ENCODE results near the gene HPD. TPM values are rescaled to one million over a fixed set of nuclear protein-coding genes. Genes with fewer than 3 reads are reported as not detected.
"Not testable (repeated sequence)": the region's sequence is repeated elsewhere in the genome, so short reads cannot be mapped to it uniquely, and the experiment has no call there.

HPD gene
- total RNA-seq, 1 donor from 2014 or later: not detected

DNA sequence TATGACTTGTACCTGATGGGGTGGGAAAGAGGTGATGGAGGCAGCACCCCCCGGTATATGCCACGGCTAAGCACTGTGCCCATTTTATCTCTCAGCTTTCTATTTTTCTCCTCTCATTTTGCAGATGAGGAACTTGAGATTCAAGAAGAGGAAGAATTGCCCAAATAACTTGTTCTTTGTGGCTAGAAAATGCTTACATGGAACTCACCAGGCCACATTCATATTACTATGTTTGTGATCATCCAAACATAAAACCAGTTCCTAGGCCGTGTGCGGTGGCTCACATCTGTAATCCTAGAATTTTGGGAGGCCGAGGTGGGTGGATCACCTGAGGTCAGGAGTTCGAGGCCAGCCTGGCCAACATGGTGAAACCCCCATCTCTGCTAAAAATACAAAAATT lies 15.4 kb upstream of the HPD start:
- no peak for DNase-seq
- Mint-ChIP-seq H3K27me3 (no peaks in the 10 kb centered on the region), H3K36me3 (ENCODE audit: low read depth) (no peaks in the 10 kb centered on the region), H3K27ac (no peak overlapping the region), H3K9me3 (no peaks in the 10 kb centered on the region), H3K4me3 (no peak overlapping the region), H3K4me1 (peaks cover 2% of the 10 kb centered on the region)
- TF ChIP-seq, protein P1, sequence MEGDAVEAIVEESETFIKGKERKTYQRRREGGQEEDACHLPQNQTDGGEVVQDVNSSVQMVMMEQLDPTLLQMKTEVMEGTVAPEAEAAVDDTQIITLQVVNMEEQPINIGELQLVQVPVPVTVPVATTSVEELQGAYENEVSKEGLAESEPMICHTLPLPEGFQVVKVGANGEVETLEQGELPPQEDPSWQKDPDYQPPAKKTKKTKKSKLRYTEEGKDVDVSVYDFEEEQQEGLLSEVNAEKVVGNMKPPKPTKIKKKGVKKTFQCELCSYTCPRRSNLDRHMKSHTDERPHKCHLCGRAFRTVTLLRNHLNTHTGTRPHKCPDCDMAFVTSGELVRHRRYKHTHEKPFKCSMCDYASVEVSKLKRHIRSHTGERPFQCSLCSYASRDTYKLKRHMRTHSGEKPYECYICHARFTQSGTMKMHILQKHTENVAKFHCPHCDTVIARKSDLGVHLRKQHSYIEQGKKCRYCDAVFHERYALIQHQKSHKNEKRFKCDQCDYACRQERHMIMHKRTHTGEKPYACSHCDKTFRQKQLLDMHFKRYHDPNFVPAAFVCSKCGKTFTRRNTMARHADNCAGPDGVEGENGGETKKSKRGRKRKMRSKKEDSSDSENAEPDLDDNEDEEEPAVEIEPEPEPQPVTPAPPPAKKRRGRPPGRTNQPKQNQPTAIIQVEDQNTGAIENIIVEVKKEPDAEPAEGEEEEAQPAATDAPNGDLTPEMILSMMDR (IDR thresholded peaks at IDR 0.05): no peak
- POLR2A ChIA-PET: no interaction called here
- intact Hi-C loops (cut with micrococcal nuclease): no loop called here
- no peak for ATAC-seq (ENCODE audit: low read depth)
- CTCF ChIA-PET: no interaction called here

DNA sequence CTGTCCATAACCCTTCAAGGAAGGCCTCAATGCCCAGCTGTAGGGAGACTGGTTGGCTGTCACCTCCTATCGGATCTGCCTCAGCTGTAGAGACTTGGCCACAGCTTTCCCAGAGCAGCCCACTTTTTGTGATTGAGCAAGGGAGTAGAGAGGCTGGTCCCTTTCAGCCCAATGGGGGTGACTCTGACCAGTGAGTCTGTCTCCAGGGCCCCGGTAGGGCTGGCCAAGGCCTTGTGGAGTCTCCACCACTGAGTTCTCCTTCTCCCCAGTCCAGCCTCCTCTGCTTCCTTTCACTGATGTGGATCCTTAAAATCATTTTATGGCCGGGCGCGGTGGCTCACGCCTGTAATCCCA lies 14.5 kb upstream of the HPD start:
- ChIA-PET POLR2A (no interaction called here), CTCF (no interaction called here)
- Mint-ChIP-seq H3K27me3 (no peaks in the 10 kb centered on the region), H3K36me3 (ENCODE audit: low read depth) (no peaks in the 10 kb centered on the region), H3K27ac (no peak overlapping the region), H3K4me3 (no peak overlapping the region), H3K9me3 (no peaks in the 10 kb centered on the region), H3K4me1 (peaks cover 2% of the 10 kb centered on the region)
- ATAC-seq (ENCODE audit: low read depth) (no peak), DNase-seq (no peak)
- TF ChIP-seq, protein P1 (IDR thresholded peaks at IDR 0.05): no peak
- intact Hi-C loops (cut with micrococcal nuclease): no loop called here

DNA sequence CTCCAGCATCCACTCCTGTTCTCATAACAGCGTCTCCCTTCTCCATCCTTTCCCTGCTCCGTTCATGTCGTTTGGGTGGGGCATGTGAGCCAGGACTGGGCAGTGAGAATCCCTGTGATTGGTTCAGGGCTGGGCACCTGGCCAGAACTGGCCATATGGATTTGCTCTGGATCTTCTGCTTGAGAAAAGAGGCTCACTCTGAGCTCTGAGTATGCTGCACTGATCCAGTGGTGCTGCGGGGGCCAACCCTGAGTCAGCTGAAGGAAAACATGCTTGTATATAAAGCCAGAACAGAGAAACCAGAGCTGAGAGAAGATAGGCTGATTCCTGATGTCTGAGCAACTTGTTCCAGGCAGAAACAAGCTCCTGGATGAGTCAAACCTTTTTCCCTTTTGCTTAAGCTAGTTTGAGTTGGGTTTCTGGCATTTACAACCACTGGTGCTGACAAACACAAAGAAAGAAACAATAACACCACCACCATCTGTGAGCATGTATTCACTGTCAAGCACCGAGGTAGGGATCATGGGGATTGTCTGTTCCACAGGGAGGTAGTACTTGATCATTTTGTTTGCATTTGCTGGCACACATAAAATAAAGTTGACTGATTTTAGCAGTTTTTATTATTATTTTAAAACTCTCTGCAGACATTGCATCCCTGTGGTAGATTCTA lies 14.0 kb upstream of the HPD start:
- ATAC-seq (ENCODE audit: low read depth) (no peak), DNase-seq (no peak)
- no peaks in the 10 kb centered on the region for H3K9me3 Mint-ChIP-seq
- no peaks in the 10 kb centered on the region for H3K36me3 Mint-ChIP-seq (ENCODE audit: low read depth)
- ChIA-PET CTCF (no interaction called here), POLR2A (no interaction called here)
- intact Hi-C loops (cut with micrococcal nuclease): no loop called here
- H3K4me3 Mint-ChIP-seq: no peak overlapping the region
- TF ChIP-seq, protein P1 (IDR thresholded peaks at IDR 0.05): no peak
- peaks cover 2% of the 10 kb centered on the region for H3K4me1 Mint-ChIP-seq
- H3K27me3 Mint-ChIP-seq: no peaks in the 10 kb centered on the region
- no peak overlapping the region for H3K27ac Mint-ChIP-seq

DNA sequence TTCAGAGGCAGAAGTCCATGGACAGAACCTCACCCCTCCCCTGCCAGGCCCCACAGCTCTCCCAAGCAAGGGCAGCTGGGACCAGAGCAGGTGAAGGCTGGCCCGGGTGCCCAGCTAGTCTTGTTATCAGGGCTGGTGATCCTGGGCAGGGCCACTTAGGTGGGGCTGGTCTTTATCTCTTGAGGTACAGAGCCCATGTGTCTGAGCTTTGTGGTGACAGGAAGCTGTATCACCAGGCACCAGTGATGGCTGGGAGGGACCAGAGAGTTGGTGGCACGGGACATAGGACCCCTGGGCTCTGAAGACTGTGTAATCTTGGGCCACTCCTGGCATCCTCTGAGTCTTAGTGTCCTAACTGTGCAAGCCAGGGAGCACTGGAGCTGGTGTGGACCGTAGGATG lies 12.8 kb upstream of the HPD start:
- Mint-ChIP-seq H3K27me3 (no peaks in the 10 kb centered on the region), H3K9me3 (no peaks in the 10 kb centered on the region), H3K36me3 (ENCODE audit: low read depth) (no peaks in the 10 kb centered on the region), H3K4me1 (peaks cover 2% of the 10 kb centered on the region), H3K4me3 (no peak overlapping the region), H3K27ac (no peak overlapping the region)
- TF ChIP-seq, protein P1 (IDR thresholded peaks at IDR 0.05): no peak
- POLR2A ChIA-PET: no interaction called here
- intact Hi-C loops (cut with micrococcal nuclease): no loop called here
- ATAC-seq (ENCODE audit: low read depth) (no peak), DNase-seq (no peak)
- CTCF ChIA-PET: no interaction called here

DNA sequence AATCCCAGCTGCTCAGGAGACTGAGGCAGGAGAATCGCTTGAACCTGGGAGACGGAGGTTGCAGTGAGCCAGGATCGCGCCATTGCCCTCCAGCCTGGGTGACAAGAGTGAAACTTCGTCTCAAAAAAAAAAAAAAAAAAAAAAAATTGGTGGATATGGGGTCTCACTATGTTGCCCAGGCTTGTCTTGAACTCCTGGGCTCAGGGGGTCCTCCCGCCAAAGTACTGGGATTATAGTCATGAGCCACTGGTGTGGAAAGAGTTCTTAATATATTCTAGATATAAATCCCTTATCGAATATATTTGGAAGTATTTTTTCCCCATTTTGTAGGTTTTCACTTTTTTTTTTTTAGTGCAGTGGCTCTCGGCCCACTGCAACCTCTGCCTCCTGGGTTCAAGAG lies 10.6 kb upstream of the HPD start:
- H3K27ac Mint-ChIP-seq; H3K4me1 Mint-ChIP-seq; CTCF ChIA-PET; ATAC-seq (ENCODE audit: low read depth); H3K4me3 Mint-ChIP-seq; DNase-seq; intact Hi-C loops (cut with micrococcal nuclease); H3K27me3 Mint-ChIP-seq; H3K36me3 Mint-ChIP-seq (ENCODE audit: low read depth); H3K9me3 Mint-ChIP-seq: not testable (repeated sequence)
- POLR2A ChIA-PET: interaction anchor here (0.7 kb wide), 1 partner anchor 91 kb away, joined by 5 read pairs; no protein-coding TSS in a partner anchor

DNA sequence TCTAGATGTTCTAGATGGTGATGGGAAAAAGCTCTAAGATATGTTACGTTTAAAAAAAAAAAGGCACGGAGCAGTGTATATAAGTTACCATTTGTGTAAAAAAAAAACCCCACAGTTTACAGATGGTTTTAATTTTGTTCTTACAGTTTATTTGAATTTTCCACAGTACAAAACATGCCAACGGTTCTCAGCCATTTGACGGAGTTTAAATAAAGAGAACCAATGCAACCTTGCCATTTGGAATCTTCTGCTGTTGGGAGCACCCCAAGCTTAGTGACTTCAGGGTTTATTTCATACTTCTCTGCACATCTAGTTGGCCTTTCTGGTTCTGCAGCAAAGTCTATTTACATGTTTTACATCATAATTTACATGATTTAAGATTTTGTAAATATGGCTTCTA lies 7.7 kb upstream of the HPD start:
- no peak for ATAC-seq (ENCODE audit: low read depth)
- Mint-ChIP-seq H3K27ac (no peak overlapping the region), H3K9me3 (no peaks in the 10 kb centered on the region), H3K36me3 (ENCODE audit: low read depth) (no peaks in the 10 kb centered on the region), H3K4me1 (no peaks in the 10 kb centered on the region), H3K4me3 (no peak overlapping the region), H3K27me3 (no peaks in the 10 kb centered on the region)
- TF ChIP-seq, protein P1 (IDR thresholded peaks at IDR 0.05): no peak
- POLR2A ChIA-PET: no interaction called here
- CTCF ChIA-PET: interaction anchor here (0.7 kb wide), 1 partner anchor 61 kb away, joined by 3 read pairs; no protein-coding TSS in a partner anchor
- DNase-seq: no peak
- intact Hi-C loops (cut with micrococcal nuclease): no loop called here
